PC-9 (cell line): Measurements from ENCODE around the gene ADH4. TPM values are rescaled to one million over a fixed set of nuclear protein-coding genes. Genes with fewer than 3 reads are reported as not detected.

ENCODE experiments used
- BruUV-seq: library from RNA; stranded (reverse); fragments of 400-500 nt; replicated peaks from 2 replicates; lab custom pipeline; 2021; lab: Mats Ljungman, UMichigan
- CTCF ChIA-PET: fragments of 300-600 bp; sonication (Branson Sonifier 250); formaldehyde crosslinking; loops from one replicate; lab custom pipeline; 2022; ENCODE audit warnings: antibody characterized with exemption; lab: Charles Lee
- POLR2A ChIA-PET: fragments of 300-600 bp; sonication (Branson Sonifier 250); formaldehyde crosslinking; loops from one replicate; lab custom pipeline; 2022; ENCODE audit warnings: antibody characterized with exemption; ENCODE audit not compliant: unreplicated experiment; lab: Charles Lee
- DNase-seq, 2 experiments: peaks; one replicate each; pipeline versions ENCODE4 v3.0.0 to v3.0.0-alpha.2; 2015 to 2022; ENCODE audit warnings: mixed read lengths in 1 of 2
- H2AFZ ChIP-seq: fragments of 200-600 bp; sonication (generic); 2 replicates; pipeline ENCODE4 v1.8.1; 2017; ENCODE audit warnings: antibody characterized with exemption
- H3F3A ChIP-seq: fragments of 200-600 bp; sonication (generic); 2 replicates; pipeline ENCODE4 v1.8.1; 2017; ENCODE audit warnings: antibody characterized with exemption, mild to moderate bottlenecking, low read depth; ENCODE audit not compliant: insufficient read depth
- H3K27ac ChIP-seq: fragments of 200-600 bp; sonication (generic); 2 replicates; pipeline ENCODE4 v1.6.1; 2016; ENCODE audit warnings: mixed run types
- H3K27me3 ChIP-seq: fragments of 200-600 bp; sonication (generic); 2 replicates; pipeline ENCODE4 v1.6.1; 2016; ENCODE audit warnings: low read depth, mixed run types; ENCODE audit not compliant: insufficient read depth
- H3K36me3 ChIP-seq: fragments of 200-600 bp; sonication (generic); 2 replicates; pipeline ENCODE4 v1.6.1; 2016; ENCODE audit warnings: low read depth, mixed run types
- H3K4me1 ChIP-seq: fragments of 200-600 bp; sonication (generic); replicated peaks from 2 replicates; pipeline ENCODE4 v1.6.1; 2016; ENCODE audit warnings: mixed run types; ENCODE audit not compliant: insufficient read depth
- H3K4me2 ChIP-seq: fragments of 200-600 bp; sonication (generic); 2 replicates; pipeline ENCODE4 v1.6.1; 2017; ENCODE audit warnings: mixed run types
- H3K4me3 ChIP-seq: fragments of 200-600 bp; sonication (generic); 2 replicates; pipeline ENCODE4 v1.6.1; 2016; ENCODE audit warnings: mixed run types
- H3K79me2 ChIP-seq: fragments of 200-600 bp; sonication (generic); 2 replicates; pipeline ENCODE4 v1.6.1; 2017; ENCODE audit warnings: low read depth, mixed run types
- H3K9me2 ChIP-seq: fragments of 200-600 bp; sonication (generic); 2 replicates; pipeline ENCODE4 v1.8.1; 2017; ENCODE audit warnings: mild to moderate bottlenecking; ENCODE audit not compliant: insufficient read depth
- H3K9me3 ChIP-seq: fragments of 200-600 bp; sonication (generic); 2 replicates; pipeline ENCODE4 v1.8.1; 2016; ENCODE audit warnings: low read depth; ENCODE audit not compliant: insufficient read depth
- H4K20me1 ChIP-seq: fragments of 200-600 bp; sonication (generic); 2 replicates; pipeline ENCODE4 v1.8.1; 2017; ENCODE audit not compliant: insufficient read depth
- CTCF ChIP-seq: fragments of 200-600 bp; sonication (generic); conservative IDR thresholded peaks from 2 replicates; pipeline ENCODE4 v1.6.1; 2017; ENCODE audit warnings: mixed run types, antibody characterized with exemption, mild to moderate bottlenecking, moderate library complexity
- EZH2 ChIP-seq: fragments of 200-600 bp; sonication (generic); IDR thresholded peaks from 2 replicates; pipeline ENCODE4 v1.8.0; 2017; ENCODE audit warnings: antibody characterized with exemption, low read depth
- intact Hi-C: fragments of 100-400 bp; cut with micrococcal nuclease; formaldehyde crosslinking; loops from one replicate; pipeline ENCODE4 v1.10.0; 2022; ENCODE audit not compliant: unreplicated experiment
- total RNA-seq: library from RNA; stranded (reverse); gene quantifications from 2 replicates; pipeline ENCODE4 v1.2.3, GENCODE V29; 2021

The ADH4 gene
- total RNA-seq, 1 experiment from 2014 or later: not detected

GRCh38 chr4:99151452-99151851 is 7.4 kb upstream of the ADH4 start:
- Histone ChIP-seq H3K9me2 (no peaks in the 10 kb centered on the region), H3K4me1 (no peaks in the 10 kb centered on the region), H2AFZ (no peak overlapping the region), H3K4me3 (no peak overlapping the region), H3K36me3 (no peaks in the 10 kb centered on the region), H3K4me2 (no peak overlapping the region), H3F3A (no peaks in the 10 kb centered on the region), H3K9me3 (no peaks in the 10 kb centered on the region), H3K79me2 (no peaks in the 10 kb centered on the region), H3K27me3 (no peaks in the 10 kb centered on the region), H4K20me1 (no peaks in the 10 kb centered on the region), H3K27ac (no peak overlapping the region)
- CTCF ChIA-PET: interaction anchor here (0.5 kb wide), 1 partner anchor 64 kb away, joined by 7 read pairs; no protein-coding TSS in a partner anchor
- POLR2A ChIA-PET: no interaction called here
- DNase-seq: no peak
- intact Hi-C loops: no loop called here
- BruUV-seq: no TSS peak
- TF ChIP-seq EZH2: no peak
- no peak for TF ChIP-seq CTCF

DNA sequence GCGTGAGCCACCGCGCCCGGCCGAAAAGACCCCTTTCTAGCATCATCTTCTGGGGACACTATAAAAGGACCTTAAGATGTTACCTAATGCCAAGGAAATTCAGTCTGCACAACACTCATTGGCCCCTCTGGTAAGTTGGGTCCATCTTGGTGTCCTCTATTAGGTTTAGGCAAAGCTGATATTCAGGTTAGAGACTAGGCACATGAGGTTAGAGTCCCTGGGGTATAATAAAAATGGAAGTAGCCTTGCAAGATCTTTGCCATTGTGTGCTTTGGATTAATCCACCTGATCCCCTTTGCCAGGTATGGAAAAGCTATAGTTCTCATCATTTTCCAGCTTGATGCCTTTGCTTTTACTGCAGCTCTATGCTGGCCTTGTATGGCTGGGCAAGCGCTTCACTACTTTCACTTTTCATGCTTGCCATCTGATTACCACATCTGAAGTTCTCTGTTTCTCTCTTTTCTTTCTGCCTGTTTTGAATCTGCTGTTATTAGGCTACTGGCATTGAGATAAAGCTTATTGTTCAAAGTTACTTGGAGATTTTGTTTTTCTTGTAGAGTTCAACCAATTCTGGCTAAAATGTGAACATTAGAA is 5.4 kb upstream of the ADH4 start:
- no peaks in the 10 kb centered on the region for H3F3A ChIP-seq

DNA sequence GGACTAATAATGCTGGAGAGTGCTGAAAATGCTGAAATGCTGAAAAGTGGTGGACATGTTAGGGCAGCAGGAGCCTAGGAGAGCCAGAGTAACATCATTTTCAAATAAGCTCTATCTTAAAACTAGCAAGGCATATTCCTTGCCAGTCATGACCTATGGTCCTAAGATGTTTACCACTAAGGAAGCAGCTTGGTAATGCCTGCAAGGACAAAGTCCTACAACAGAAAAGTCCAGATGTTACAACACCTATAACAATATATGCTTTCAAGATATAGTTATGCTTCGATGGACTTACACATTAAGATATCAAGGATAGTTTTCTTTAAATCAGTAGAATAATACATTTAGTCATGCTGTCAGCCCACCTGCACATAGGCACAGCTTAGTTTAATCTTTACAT is 4.5 kb upstream of the ADH4 start:
- ChIA-PET CTCF (no interaction called here), POLR2A (no interaction called here)
- TF ChIP-seq EZH2: no peak
- Histone ChIP-seq H3K27me3 (no peaks in the 10 kb centered on the region), H3K9me2 (no peaks in the 10 kb centered on the region), H2AFZ (no peak overlapping the region), H3K4me3 (no peak overlapping the region), H3K79me2 (no peaks in the 10 kb centered on the region), H3K27ac (no peak overlapping the region), H3K4me1 (no peaks in the 10 kb centered on the region), H3K4me2 (no peak overlapping the region), H3F3A (no peaks in the 10 kb centered on the region), H3K36me3 (no peaks in the 10 kb centered on the region), H3K9me3 (no peaks in the 10 kb centered on the region), H4K20me1 (no peaks in the 10 kb centered on the region)
- no peak for DNase-seq
- intact Hi-C loops: no loop called here
- BruUV-seq: no TSS peak

More for the DNA sequence above, 5.4 kb upstream of the ADH4 start:
- Histone ChIP-seq H3K9me3 (no peaks in the 10 kb centered on the region), H3K4me1 (no peaks in the 10 kb centered on the region), H4K20me1 (no peaks in the 10 kb centered on the region), H3K4me2 (no peak overlapping the region), H2AFZ (no peak overlapping the region), H3K4me3 (no peak overlapping the region), H3K79me2 (no peaks in the 10 kb centered on the region), H3K27me3 (no peaks in the 10 kb centered on the region), H3K9me2 (no peaks in the 10 kb centered on the region), H3K36me3 (no peaks in the 10 kb centered on the region), H3K27ac (no peak overlapping the region)
- intact Hi-C loops: no loop called here
- no TSS peak for BruUV-seq
- DNase-seq: no peak
- ChIA-PET POLR2A (no interaction called here), CTCF (interaction anchor here (0.6 kb wide), 1 partner anchor 20 kb away, joined by 4 read pairs; no protein-coding TSS in a partner anchor)
- TF ChIP-seq EZH2 (no peak), CTCF (no peak)
